GM12874 (cell line): ENCODE data around the gene PRSS57.

Source experiments
- CTCF ChIP-seq: IDR thresholded peaks from 2 replicates; pipeline ENCODE4 v1.5.1; 2011; ENCODE audit warnings: low read depth, mild to moderate bottlenecking, control low read depth, low read length, moderate library complexity; ENCODE audit not compliant: insufficient read depth

PRSS57 gene

GRCh38 chr19:644363-644762 lies 50.9 kb downstream of the PRSS57 start:
- TF ChIP-seq CTCF, result no peak

GRCh38 chr19:643736-644135 lies 51.5 kb downstream of the PRSS57 start:
- no peak for TF ChIP-seq CTCF

- TF ChIP-seq CTCF, result no peak
These were observed 52.2 kb downstream of the PRSS57 start for GRCh38 chr19:642767-643727.

GRCh38 chr19:641702-642101 lies 53.5 kb downstream of the PRSS57 start:
- TF ChIP-seq CTCF, result no peak

- no peak for TF ChIP-seq CTCF
These were observed 54.6 kb downstream of the PRSS57 start for GRCh38 chr19:640606-641189.

- no peak for TF ChIP-seq CTCF
These were observed 55.1 kb downstream of the PRSS57 start for GRCh38 chr19:640161-640558.

- TF ChIP-seq CTCF, result no peak
These were observed 55.7 kb downstream of the PRSS57 start, which contains the start of gene FGF22 for GRCh38 chr19:639253-640160. Gene FGF22 (plus strand): TSS chr19:639879. CDS start chr19:639926, 47 bp downstream.
